Activated CD4-positive, alpha-beta memory T cell treated with anti-CD3 and anti-CD28 coated beads, Interleukin-2, amount 10 ng/mL, durations not matched to agents 7 days and 5 days (primary cell): ENCODE measurements around the gene ARL5C. TPM values are rescaled to one million over a fixed set of nuclear protein-coding genes. Genes with fewer than 3 reads are reported as not detected.

Experiments used
- CTCF ChIA-PET: fragments of 350-600 bp; sonication (Branson Sonifier 250); formaldehyde crosslinking; loops from one replicate; lab custom pipeline; 2021; ENCODE audit warnings: antibody characterized with exemption, inconsistent platforms; lab: Charles Lee
- POLR2A ChIA-PET: fragments of 350-600 bp; sonication (Branson Sonifier 250); formaldehyde crosslinking; loops from one replicate; lab custom pipeline; 2021; ENCODE audit warnings: antibody characterized with exemption; lab: Charles Lee
- DNase-seq: peaks from one replicate; pipeline ENCODE4 v3.0.0-alpha.2; 2020
- H3K27ac Mint-ChIP-seq: one replicate; pipeline ENCODE4 v1.8.0; 2021; ENCODE audit warnings: mild to moderate bottlenecking, mixed read lengths
- H3K27me3 Mint-ChIP-seq: one replicate; pipeline ENCODE4 v1.8.0; 2021; ENCODE audit warnings: mixed read lengths
- H3K36me3 Mint-ChIP-seq: one replicate; pipeline ENCODE4 v1.8.0; 2021; ENCODE audit warnings: low read depth, mixed read lengths
- H3K4me1 Mint-ChIP-seq: one replicate; pipeline ENCODE4 v1.8.0; 2021; ENCODE audit warnings: mixed read lengths
- H3K4me3 Mint-ChIP-seq: one replicate; pipeline ENCODE4 v1.8.0; 2021; ENCODE audit warnings: mild to moderate bottlenecking, mixed read lengths
- H3K9me3 Mint-ChIP-seq: one replicate; pipeline ENCODE4 v1.8.0; 2021; ENCODE audit warnings: mixed read lengths
- total RNA-seq, 2 experiments: library from RNA; stranded (reverse); gene quantifications; one replicate each; pipeline ENCODE4 v1.2.3, GENCODE V29; 2021

ARL5C gene
- total RNA-seq, 2 experiments from 2014 or later: 0.15 TPM; not detected in 1

GRCh38 chr17:39164675-39165143, 1.3 kb downstream of the ARL5C start:
- no peaks in the 10 kb centered on the region for H3K9me3 Mint-ChIP-seq
- H3K27ac Mint-ChIP-seq: no peak overlapping the region
- ChIA-PET CTCF (interaction anchor here (0.5 to 5.5 kb wide), 50 partner anchors 10 to 606 kb away, joined by 3 to 92 read pairs (median 4); partner anchors contain the start of genes CWC25, FBXO47, LASP1 and LASP1NB), POLR2A (interaction anchor here (0.6 to 3.5 kb wide), 9 partner anchors 9 to 436 kb away, joined by 3 to 17 read pairs (median 6); partner anchors contain the start of gene RPL19)
- peak; percentile 77 for DNase-seq
- peaks cover 32% of the 10 kb centered on the region for H3K4me1 Mint-ChIP-seq
- H3K36me3 Mint-ChIP-seq: peaks cover 3% of the 10 kb centered on the region
- peaks cover 36% of the 10 kb centered on the region for H3K27me3 Mint-ChIP-seq
- H3K4me3 Mint-ChIP-seq: peak overlapping the region; percentile 76

- POLR2A ChIA-PET: no interaction called here
- Mint-ChIP-seq H3K9me3 (no peaks in the 10 kb centered on the region), H3K27me3 (peaks cover 27% of the 10 kb centered on the region), H3K36me3 (no peaks in the 10 kb centered on the region), H3K4me1 (peaks cover 16% of the 10 kb centered on the region), H3K27ac (no peak overlapping the region), H3K4me3 (no peak overlapping the region)
- CTCF ChIA-PET: interaction anchor here (2.0 to 2.2 kb wide), 2 partner anchors 8 to 13 kb away, joined by 9 read pairs; no protein-coding TSS in a partner anchor
- DNase-seq: no peak
Observed at GRCh38 chr17:39161962-39162361, 4.0 kb downstream of the ARL5C start.

- no peak overlapping the region for H3K4me3 Mint-ChIP-seq
- no peak for DNase-seq
- CTCF ChIA-PET: interaction anchor here (0.7 to 2.0 kb wide), 2 partner anchors 129 to 176 kb away, joined by 3 to 7 read pairs; no protein-coding TSS in a partner anchor
- H3K27me3 Mint-ChIP-seq: peaks cover 6% of the 10 kb centered on the region
- H3K36me3 Mint-ChIP-seq: peaks cover 8% of the 10 kb centered on the region
- no peaks in the 10 kb centered on the region for H3K9me3 Mint-ChIP-seq
- H3K27ac Mint-ChIP-seq: no peak overlapping the region
- peaks cover 8% of the 10 kb centered on the region for H3K4me1 Mint-ChIP-seq
- POLR2A ChIA-PET: no interaction called here
Observed at GRCh38 chr17:39158623-39159022, 7.3 kb downstream of the ARL5C start.

GRCh38 chr17:39156491-39156890, 9.5 kb downstream of the ARL5C start:
- Mint-ChIP-seq H3K4me1 (peaks cover 25% of the 10 kb centered on the region), H3K36me3 (peaks cover 10% of the 10 kb centered on the region), H3K27me3 (peaks cover 11% of the 10 kb centered on the region), H3K27ac (no peak overlapping the region), H3K9me3 (no peaks in the 10 kb centered on the region), H3K4me3 (no peak overlapping the region)
- CTCF ChIA-PET: interaction anchor here (1.1 kb wide), 1 partner anchor 11 kb away, joined by 4 read pairs; no protein-coding TSS in a partner anchor
- no peak for DNase-seq
- POLR2A ChIA-PET: no interaction called here

- Mint-ChIP-seq H3K4me3 (no peak overlapping the region), H3K9me3 (no peaks in the 10 kb centered on the region), H3K36me3 (peaks cover 10% of the 10 kb centered on the region), H3K27me3 (peaks cover 16% of the 10 kb centered on the region), H3K4me1 (peaks cover 25% of the 10 kb centered on the region), H3K27ac (no peak overlapping the region)
- DNase-seq: no peak
- CTCF ChIA-PET: interaction anchor here (0.5 to 3.2 kb wide), 3 partner anchors 9 to 404 kb away, joined by 4 to 75 read pairs (median 4); no protein-coding TSS in a partner anchor
- POLR2A ChIA-PET: no interaction called here
Observed at GRCh38 chr17:39155654-39156053, 10.3 kb downstream of the ARL5C start.

GRCh38 chr17:39153599-39154051, 12.3 kb downstream of the ARL5C start:
- peaks cover 10% of the 10 kb centered on the region for H3K36me3 Mint-ChIP-seq
- POLR2A ChIA-PET: interaction anchor here (0.6 to 3.2 kb wide), 26 partner anchors 12 to 448 kb away, joined by 3 to 23 read pairs (median 5); partner anchors contain the start of genes ARL5C, CDK12, CWC25 and LASP1
- H3K4me3 Mint-ChIP-seq: peak overlapping the region; percentile 97
- peaks cover 34% of the 10 kb centered on the region for H3K27me3 Mint-ChIP-seq
- no peaks in the 10 kb centered on the region for H3K9me3 Mint-ChIP-seq
- H3K27ac Mint-ChIP-seq: peak overlapping the region; percentile 83
- CTCF ChIA-PET: interaction anchor here (0.6 to 7.5 kb wide), 43 partner anchors 8 to 425 kb away, joined by 3 to 229 read pairs (median 4); partner anchors contain the start of genes CDK12, FBXO47, LASP1 and RPL19
- H3K4me1 Mint-ChIP-seq: peaks cover 31% of the 10 kb centered on the region
- DNase-seq: peak; percentile 93

- POLR2A ChIA-PET: interaction anchor here (0.6 to 3.2 kb wide), 17 partner anchors 12 to 300 kb away, joined by 3 to 23 read pairs (median 5); partner anchors contain the start of genes ARL5C, LASP1 and RPL19
Observed at GRCh38 chr17:39151943-39152818, 13.8 kb downstream of the ARL5C start.

GRCh38 chr17:39151150-39151942, 14.6 kb downstream of the ARL5C start, which contains the start of gene PLXDC1:
PLXDC1 (minus strand) TSS chr17:39151637; CDS start chr17:39151437, 200 bp downstream.
- DNase-seq: no peak
- H3K4me1 Mint-ChIP-seq: peaks cover 31% of the 10 kb centered on the region
- POLR2A ChIA-PET: interaction anchor here (0.6 to 3.2 kb wide), 5 partner anchors 48 to 297 kb away, joined by 3 to 18 read pairs (median 5); partner anchors contain the start of genes LASP1 and RPL19

More at GRCh38 chr17:39151943-39152818, 13.8 kb downstream of the ARL5C start:
- Mint-ChIP-seq H3K4me1 (peaks cover 31% of the 10 kb centered on the region), H3K4me3 (peak overlapping the region; percentile 97), H3K9me3 (no peaks in the 10 kb centered on the region), H3K27ac (peak overlapping the region; percentile 83), H3K27me3 (peaks cover 36% of the 10 kb centered on the region), H3K36me3 (peaks cover 10% of the 10 kb centered on the region)
- CTCF ChIA-PET: interaction anchor here (0.6 to 7.5 kb wide), 37 partner anchors 12 to 469 kb away, joined by 3 to 229 read pairs (median 5); partner anchors contain the start of genes CWC25, FBXO47, LASP1 and RPL19
- DNase-seq: no peak

GRCh38 chr17:39150795-39151149, 15.2 kb downstream of the ARL5C start:
- Mint-ChIP-seq H3K36me3 (peaks cover 10% of the 10 kb centered on the region), H3K4me3 (peak overlapping the region; percentile 55), H3K9me3 (no peaks in the 10 kb centered on the region), H3K4me1 (peaks cover 31% of the 10 kb centered on the region), H3K27me3 (peaks cover 35% of the 10 kb centered on the region), H3K27ac (no peak overlapping the region)
- DNase-seq: no peak
- CTCF ChIA-PET: interaction anchor here (3.7 to 7.5 kb wide), 2 partner anchors 80 to 169 kb away, joined by 22 to 229 read pairs; no protein-coding TSS in a partner anchor
- POLR2A ChIA-PET: interaction anchor here (0.9 kb wide), 1 partner anchor 167 kb away, joined by 3 read pairs; no protein-coding TSS in a partner anchor

More at GRCh38 chr17:39151150-39151942, 14.6 kb downstream of the ARL5C start, which contains the start of gene PLXDC1:
- Mint-ChIP-seq H3K4me3 (peak within 1 kb of the TSS; percentile 97), H3K36me3 (peaks cover 10% of the 10 kb centered on the region), H3K9me3 (no peaks in the 10 kb centered on the region), H3K27me3 (peaks cover 35% of the 10 kb centered on the region), H3K27ac (peak within 1 kb of the TSS; percentile 42)
- CTCF ChIA-PET: interaction anchor here (1.0 to 7.5 kb wide), 7 partner anchors 14 to 326 kb away, joined by 4 to 229 read pairs (median 7); partner anchors contain the start of gene CWC25

GRCh38 chr17:39150104-39150634, 15.8 kb downstream of the ARL5C start:
- ChIA-PET POLR2A (interaction anchor here (0.9 kb wide), 1 partner anchor 167 kb away, joined by 3 read pairs; no protein-coding TSS in a partner anchor), CTCF (interaction anchor here (7.5 kb wide), 1 partner anchor 168 kb away, joined by 229 read pairs; no protein-coding TSS in a partner anchor)
- Mint-ChIP-seq H3K9me3 (no peaks in the 10 kb centered on the region), H3K27me3 (peaks cover 35% of the 10 kb centered on the region), H3K27ac (no peak overlapping the region), H3K36me3 (peaks cover 10% of the 10 kb centered on the region), H3K4me1 (peaks cover 31% of the 10 kb centered on the region), H3K4me3 (no peak overlapping the region)
- no peak for DNase-seq
